Ovary (tissue), 9 donors: ENCODE measurements around the gene EIF4E. TPM values are rescaled to one million over a fixed set of nuclear protein-coding genes. Genes with fewer than 3 reads are reported as not detected.

Experiments used
- DNase-seq, 5 donors: peaks; one replicate each; pipeline ENCODE4 v3.0.0-alpha.2; 2019 to 2020
- H3K27ac ChIP-seq, 2 donors: fragments of 200-600 bp; one replicate each; pipeline versions ENCODE4 v1.5.1 to v1.8.0; 2019 to 2022
- H3K27me3 ChIP-seq: fragments of 200-600 bp; one replicate; pipeline ENCODE4 v1.8.0; 2022
- H3K36me3 ChIP-seq: fragments of 200-600 bp; sonication (generic); one replicate; pipeline ENCODE4 v1.5.1; 2019
- H3K4me1 ChIP-seq: one replicate; pipeline ENCODE4 v1.8.1; 2013; ENCODE audit warnings: mild to moderate bottlenecking, moderate library complexity; ENCODE audit not compliant: insufficient read depth
- H3K4me3 ChIP-seq: fragments of 200-600 bp; sonication (generic); one replicate; pipeline ENCODE4 v1.5.1; 2017
- H3K9me3 ChIP-seq, 2 donors: fragments of 200-600 bp in 1 of 2; sonication (generic) in 1 of 2; one replicate each; pipeline versions ENCODE4 v1.5.1 to v1.8.1; 2013 to 2019; ENCODE audit warnings: mild to moderate bottlenecking in 1 of 2, moderate library complexity in 1 of 2
- EP300 ChIP-seq: sonication (generic); formaldehyde crosslinking; IDR thresholded peaks from one replicate; pipeline ENCODE4 v1.6.1; 2017; ENCODE audit warnings: antibody characterized with exemption
- POLR2A ChIP-seq: fragments of 450-650 bp; IDR thresholded peaks from one replicate; pipeline ENCODE4 v1.6.1; 2017; ENCODE audit warnings: antibody characterized with exemption, mild to moderate bottlenecking, moderate library complexity
- WGBS, 3 donors: extraction: QIAGEN DNeasy Blood & Tissue Kit in 1 of 3; methylation state at CpG; one replicate each; pipeline versions ENCODE4 v1.1.5 to v1.1.7; 2013 to 2017; 5-methylcytosine and 5-hydroxymethylcytosine counted together
- intact Hi-C, 4 donors: fragments of 100-400 bp; cut with DNase I; formaldehyde crosslinking; loops; one replicate each; pipeline versions ENCODE4 v1.11.0 to v1.15.1; 2022 to 2023
- polyA plus RNA-seq, 2 donors: library from polyadenylated mRNA; stranded (reverse); fragments of 200-250 nt in 1 of 2; fragments of 350-450 nt in 1 of 2; fragmentation: Illumina TruSeq in 1 of 2; extraction: RNeasy Lipid Tissue Mini Kit (QIAGEN cat#74804) in 1 of 2; gene quantifications; one replicate each; pipeline ENCODE4 v1.2.3, GENCODE V29; 2013 to 2014
- total RNA-seq, 7 donors: library from RNA; depleted of rRNA in 2 of 7; stranded (reverse); fragments of >200 nt in 2 of 7; fragmentation: NEBNext Ultra II Directional in 3 of 7; extraction: Animal tissue kit (Norgen Biotek cat#: 25700) in 3 of 7; gene quantifications; one replicate each; pipeline versions ENCODE4 v1.1.0 to v1.2.4, GENCODE V29; 2016 to 2023
- TF ChIP-seq, protein P1 (sequence below), 3 donors: fragments of 450-650 bp in 2 of 3; fragments of 200-600 bp in 1 of 3; IDR thresholded peaks; one replicate each; pipeline versions ENCODE4 v1.5.1 to v1.8.0; 2016 to 2022; ENCODE audit warnings: antibody characterized with exemption in 3 of 3, mild to moderate bottlenecking in 1 of 3
- donor health status: DM: no; HTN: no; CAD: no; lungs with moderate emphysema.
- donor health status: DM: no; HTN: no; CAD: no.
- donor health status: Bipolar disorder and iron deficiency.
- donor health status: DM: yes; HTN: yes; CAD: no.
- donor health status: DM: no; HTN: no; CAD: no.
- donor health status: DM: yes; HTN: yes; CAD: no.

EIF4E gene
- total and polyA plus RNA-seq, 9 donors, result 26.7 to 74.4 (median 62.7) TPM

GRCh38 chr4:98951710-98952109, 22.8 kb upstream of the EIF4E start:
- H3K27me3 ChIP-seq, result no peaks in the 10 kb centered on the region
- WGBS, 3 donors, result 91 to 93% (median 93%) methylated on average over 3 of the region's 3 CpGs
- no peak for DNase-seq
- H3K4me1 ChIP-seq, result no peaks in the 10 kb centered on the region
- H3K9me3 ChIP-seq, result no peaks in the 10 kb centered on the region
- H3K4me3 ChIP-seq, result no peak overlapping the region
- intact Hi-C loops, result no loop called here
- H3K36me3 ChIP-seq, result no peaks in the 10 kb centered on the region
- TF ChIP-seq, protein P1, sequence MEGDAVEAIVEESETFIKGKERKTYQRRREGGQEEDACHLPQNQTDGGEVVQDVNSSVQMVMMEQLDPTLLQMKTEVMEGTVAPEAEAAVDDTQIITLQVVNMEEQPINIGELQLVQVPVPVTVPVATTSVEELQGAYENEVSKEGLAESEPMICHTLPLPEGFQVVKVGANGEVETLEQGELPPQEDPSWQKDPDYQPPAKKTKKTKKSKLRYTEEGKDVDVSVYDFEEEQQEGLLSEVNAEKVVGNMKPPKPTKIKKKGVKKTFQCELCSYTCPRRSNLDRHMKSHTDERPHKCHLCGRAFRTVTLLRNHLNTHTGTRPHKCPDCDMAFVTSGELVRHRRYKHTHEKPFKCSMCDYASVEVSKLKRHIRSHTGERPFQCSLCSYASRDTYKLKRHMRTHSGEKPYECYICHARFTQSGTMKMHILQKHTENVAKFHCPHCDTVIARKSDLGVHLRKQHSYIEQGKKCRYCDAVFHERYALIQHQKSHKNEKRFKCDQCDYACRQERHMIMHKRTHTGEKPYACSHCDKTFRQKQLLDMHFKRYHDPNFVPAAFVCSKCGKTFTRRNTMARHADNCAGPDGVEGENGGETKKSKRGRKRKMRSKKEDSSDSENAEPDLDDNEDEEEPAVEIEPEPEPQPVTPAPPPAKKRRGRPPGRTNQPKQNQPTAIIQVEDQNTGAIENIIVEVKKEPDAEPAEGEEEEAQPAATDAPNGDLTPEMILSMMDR (IDR thresholded peaks at IDR 0.05), result no peak
- TF ChIP-seq EP300 (no peak), POLR2A (no peak)
- H3K27ac ChIP-seq, result no peak overlapping the region

DNA sequence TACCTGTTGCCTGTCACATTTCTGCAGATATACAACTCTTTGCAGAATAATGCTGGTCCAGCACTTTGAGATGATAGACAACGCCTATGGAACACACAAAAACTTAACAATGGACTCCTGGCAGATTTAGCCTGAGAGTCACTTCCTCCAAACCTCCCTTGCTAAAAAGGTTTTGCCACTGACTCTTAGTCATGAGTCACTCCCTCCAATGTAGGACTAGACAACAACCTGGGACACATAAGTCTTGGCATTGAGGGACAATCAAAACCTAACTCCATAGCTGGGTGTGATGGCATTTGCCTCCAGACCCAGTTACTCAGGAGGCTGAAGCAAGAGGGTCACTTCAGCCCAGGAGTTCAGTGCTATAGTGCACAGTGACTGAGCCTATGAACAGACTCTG, 22.0 kb upstream of the EIF4E start:
- Histone ChIP-seq H3K4me1 (no peaks in the 10 kb centered on the region), H3K36me3 (no peaks in the 10 kb centered on the region), H3K4me3 (no peak overlapping the region), H3K27me3 (no peaks in the 10 kb centered on the region), H3K9me3 (no peaks in the 10 kb centered on the region), H3K27ac (no peak overlapping the region)
- WGBS, 3 donors, result 84 to 100% (median 95%) methylated on average over 1 of the region's 1 CpG
- intact Hi-C loops, result no loop called here
- TF ChIP-seq, protein P1 (IDR thresholded peaks at IDR 0.05), result no peak
- TF ChIP-seq POLR2A, result no peak
- no peak for TF ChIP-seq EP300
- DNase-seq, result no peak

DNA sequence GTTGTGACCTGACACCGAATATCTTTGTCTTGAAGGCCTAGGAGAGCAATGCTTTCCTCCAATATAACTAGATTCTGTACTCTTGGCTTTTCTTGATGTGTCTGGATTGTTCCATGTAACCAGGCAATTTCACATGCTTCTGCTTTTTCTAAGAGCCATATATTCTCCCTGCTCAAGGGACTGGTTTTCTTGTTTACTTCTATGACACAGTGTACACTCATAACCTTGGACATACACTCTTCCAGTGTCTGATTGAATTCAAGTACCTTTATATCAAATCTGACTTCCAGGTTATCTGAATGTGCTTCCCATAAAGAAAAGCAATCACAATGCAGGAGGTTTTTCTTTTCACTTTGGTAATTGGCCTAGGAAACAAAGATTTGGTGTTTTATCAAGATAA, 17.4 kb upstream of the EIF4E start:
- no peak overlapping the region for H3K4me3 ChIP-seq
- H3K4me1 ChIP-seq, result no peaks in the 10 kb centered on the region
- intact Hi-C loops, result no loop called here
- no peak overlapping the region for H3K27ac ChIP-seq
- no peak for TF ChIP-seq POLR2A
- H3K36me3 ChIP-seq, result no peaks in the 10 kb centered on the region
- DNase-seq, result no peak
- H3K27me3 ChIP-seq, result no peaks in the 10 kb centered on the region
- no peaks in the 10 kb centered on the region for H3K9me3 ChIP-seq
- 78 to 90% (median 84%) methylated on average over 1 of the region's 1 CpG for WGBS, 3 donors

- Histone ChIP-seq H3K36me3 (no peaks in the 10 kb centered on the region), H3K4me3 (no peak overlapping the region), H3K27ac (no peak overlapping the region), H3K27me3 (no peaks in the 10 kb centered on the region), H3K4me1 (no peaks in the 10 kb centered on the region), H3K9me3 (no peaks in the 10 kb centered on the region)
- no peak for TF ChIP-seq POLR2A
- no peak for TF ChIP-seq EP300
- TF ChIP-seq, protein P1 (IDR thresholded peaks at IDR 0.05), result no peak
- 44 to 63% (median 51%) methylated on average over 2 of the region's 2 CpGs for WGBS, 3 donors
- DNase-seq, result no peak
- intact Hi-C loops, result no loop called here
Observed at GRCh38 chr4:98945297-98945850, 16.4 kb upstream of the EIF4E start.

DNA sequence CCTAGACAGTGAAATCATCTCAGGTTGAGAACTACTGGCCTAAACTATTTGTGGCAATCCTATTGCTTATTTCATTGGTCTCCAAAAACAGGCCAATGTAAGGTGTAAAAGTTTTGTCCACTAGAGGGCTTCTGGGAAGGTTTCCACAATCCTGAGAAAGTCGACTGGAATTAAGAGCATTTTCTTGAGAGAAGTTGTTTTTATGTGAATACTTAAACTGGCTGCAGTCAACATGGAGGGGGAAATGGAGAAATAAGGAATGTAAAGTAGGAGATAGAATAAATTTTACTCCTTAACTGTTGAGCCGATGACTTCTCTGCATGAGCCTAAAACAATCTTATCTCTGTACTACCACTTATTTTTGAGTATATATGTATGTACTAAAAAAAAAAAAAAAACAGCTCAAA, 11.0 kb upstream of the EIF4E start:
- H3K27me3 ChIP-seq, result no peaks in the 10 kb centered on the region
- H3K4me1 ChIP-seq, result no peaks in the 10 kb centered on the region
- no peak overlapping the region for H3K27ac ChIP-seq
- H3K36me3 ChIP-seq, result no peaks in the 10 kb centered on the region
- WGBS, 3 donors, result 7 to 20% (median 9%) methylated on average over 2 of the region's 2 CpGs
- no peak for DNase-seq
- H3K4me3 ChIP-seq, result no peak overlapping the region
- no peak for TF ChIP-seq POLR2A
- TF ChIP-seq, protein P1 (IDR thresholded peaks at IDR 0.05), result peak; percentile 18 to 46 (median 45)
- H3K9me3 ChIP-seq, result no peaks in the 10 kb centered on the region
- intact Hi-C loops, result loop anchor here in 2 of 4 donors (2.0 to 10.0 kb wide), 2 partner anchors 55 to 115 kb away; partner anchors contain the start of gene METAP1 (in 1 of the 2)
